GM23338 (cell line): ENCODE results near the gene SCAF8. TPM values are rescaled to one million over a fixed set of nuclear protein-coding genes. Genes with fewer than 3 reads are reported as not detected.

ENCODE experiments used
- ATAC-seq: fragments of 200-7000 bp; cut with Tn5 transposase; 3 replicates; pipeline ENCODE4 v1.9.1; 2020
- DNase-seq: peaks from one replicate; pipeline ENCODE4 v3.0.0-alpha.2; 2015; ENCODE audit warnings: low spot score
- H2AFZ ChIP-seq: fragments of 200-600 bp; sonication (generic); 2 replicates; pipeline ENCODE4 v1.8.0; 2016; ENCODE audit warnings: antibody characterized with exemption, mild to moderate bottlenecking, moderate library complexity
- H3F3A ChIP-seq: fragments of 200-600 bp; sonication (generic); replicated peaks from 2 replicates; pipeline ENCODE4 v1.8.0; 2017; ENCODE audit warnings: antibody characterized with exemption, mixed run types, low read depth
- H3K27ac ChIP-seq: fragments of 200-600 bp; sonication (generic); 2 replicates; pipeline ENCODE4 v1.6.1; 2016; ENCODE audit warnings: low read depth
- H3K27me3 ChIP-seq: fragments of 200-600 bp; sonication (generic); 2 replicates; pipeline ENCODE4 v1.8.0; 2016; ENCODE audit warnings: mild to moderate bottlenecking, mixed run types, moderate library complexity; ENCODE audit not compliant: insufficient read depth
- H3K36me3 ChIP-seq: fragments of 200-600 bp; sonication (generic); 2 replicates; pipeline ENCODE4 v1.8.0; 2016; ENCODE audit warnings: mild to moderate bottlenecking; ENCODE audit not compliant: insufficient read depth
- H3K4me1 ChIP-seq: fragments of 200-600 bp; sonication (generic); 2 replicates; pipeline ENCODE4 v1.8.0; 2016; ENCODE audit warnings: mild to moderate bottlenecking, moderate library complexity; ENCODE audit not compliant: insufficient read depth
- H3K4me2 ChIP-seq: fragments of 200-600 bp; sonication (generic); 2 replicates; pipeline ENCODE4 v1.7.1; 2017; ENCODE audit warnings: mixed run types
- H3K4me3 ChIP-seq: fragments of 200-600 bp; sonication (generic); 2 replicates; pipeline ENCODE4 v1.6.1; 2016; ENCODE audit warnings: mixed run types
- H3K79me2 ChIP-seq: fragments of 200-600 bp; sonication (generic); replicated peaks from 2 replicates; pipeline ENCODE4 v1.8.0; 2017; ENCODE audit warnings: mild to moderate bottlenecking; ENCODE audit not compliant: insufficient read depth
- H3K9me2 ChIP-seq: fragments of 200-600 bp; sonication (generic); 2 replicates; pipeline ENCODE4 v1.8.0; 2017; ENCODE audit not compliant: insufficient read depth
- H4K20me1 ChIP-seq: fragments of 200-600 bp; sonication (generic); replicated peaks from 2 replicates; pipeline ENCODE4 v1.8.0; 2017; ENCODE audit warnings: mild to moderate bottlenecking; ENCODE audit not compliant: insufficient read depth
- H3K27ac Mint-ChIP-seq: 2 replicates; pipeline ENCODE4 v1.8.0; 2020; ENCODE audit warnings: inconsistent platforms, mild to moderate bottlenecking, moderate library complexity, mixed read lengths
- H3K27me3 Mint-ChIP-seq: 3 replicates; pipeline ENCODE4 v1.8.0; 2022; ENCODE audit warnings: low read depth, mild to moderate bottlenecking, moderate library complexity, mixed read lengths, inconsistent platforms; ENCODE audit not compliant: insufficient read depth, poor library complexity
- H3K36me3 Mint-ChIP-seq: 3 replicates; pipeline ENCODE4 v1.8.0; 2021; ENCODE audit warnings: low read depth, mild to moderate bottlenecking, inconsistent platforms, moderate library complexity, mixed read lengths
- H3K4me1 Mint-ChIP-seq: 3 replicates; pipeline ENCODE4 v1.8.0; 2020; ENCODE audit warnings: mild to moderate bottlenecking, inconsistent platforms, mixed read lengths
- H3K4me3 Mint-ChIP-seq: 3 replicates; pipeline ENCODE4 v1.8.0; 2021; ENCODE audit warnings: moderate library complexity, mild to moderate bottlenecking, inconsistent platforms, mixed read lengths
- H3K9me3 Mint-ChIP-seq: 3 replicates; pipeline ENCODE4 v1.8.0; 2020; ENCODE audit warnings: moderate library complexity, mild to moderate bottlenecking, inconsistent platforms, mixed read lengths
- CREB1 ChIP-seq: fragments of 250-450 bp; sonication (Bioruptor Pico); IDR thresholded peaks from 2 replicates; pipeline ENCODE4 v1.5.0; 2020; ENCODE audit warnings: low read depth, mild to moderate bottlenecking, moderate library complexity
- ETS1 ChIP-seq: IDR thresholded peaks from 2 replicates; pipeline ENCODE4 v1.6.1; 2016; ENCODE audit warnings: antibody characterized with exemption
- POLR2AphosphoS5 ChIP-seq: IDR thresholded peaks from 2 replicates; pipeline ENCODE4 v1.6.1; 2016; ENCODE audit warnings: antibody characterized with exemption, low read depth
- ZNF114 ChIP-seq: fragments of 250-450 bp; sonication (Bioruptor Pico); IDR thresholded peaks from 2 replicates; pipeline ENCODE4 v1.5.0; 2020; ENCODE audit warnings: mild to moderate bottlenecking, moderate library complexity
- polyA plus RNA-seq: library from polyadenylated mRNA; unstranded; fragments of >200 nt; fragmentation: Nextera tagmentation; extraction: Ambion mirVana; gene quantifications from 2 replicates; pipeline ENCODE4 v1.2.1, GENCODE V29; 2016
- total RNA-seq: library from RNA; depleted of rRNA; stranded (reverse); fragments of >200 nt; shearing (Covaris generic); gene quantifications from 2 replicates; pipeline ENCODE4 v1.2.3, GENCODE V29; 2014
- TF ChIP-seq, protein P1 (sequence below): IDR thresholded peaks from one replicate; pipeline ENCODE4 v1.6.1; 2018; ENCODE audit warnings: antibody characterized with exemption; ENCODE audit not compliant: unreplicated experiment

Gene SCAF8
- total and polyA plus RNA-seq, 2 experiments from 2014 or later: 13.8 to 37.9 TPM

- TF ChIP-seq, protein P1, sequence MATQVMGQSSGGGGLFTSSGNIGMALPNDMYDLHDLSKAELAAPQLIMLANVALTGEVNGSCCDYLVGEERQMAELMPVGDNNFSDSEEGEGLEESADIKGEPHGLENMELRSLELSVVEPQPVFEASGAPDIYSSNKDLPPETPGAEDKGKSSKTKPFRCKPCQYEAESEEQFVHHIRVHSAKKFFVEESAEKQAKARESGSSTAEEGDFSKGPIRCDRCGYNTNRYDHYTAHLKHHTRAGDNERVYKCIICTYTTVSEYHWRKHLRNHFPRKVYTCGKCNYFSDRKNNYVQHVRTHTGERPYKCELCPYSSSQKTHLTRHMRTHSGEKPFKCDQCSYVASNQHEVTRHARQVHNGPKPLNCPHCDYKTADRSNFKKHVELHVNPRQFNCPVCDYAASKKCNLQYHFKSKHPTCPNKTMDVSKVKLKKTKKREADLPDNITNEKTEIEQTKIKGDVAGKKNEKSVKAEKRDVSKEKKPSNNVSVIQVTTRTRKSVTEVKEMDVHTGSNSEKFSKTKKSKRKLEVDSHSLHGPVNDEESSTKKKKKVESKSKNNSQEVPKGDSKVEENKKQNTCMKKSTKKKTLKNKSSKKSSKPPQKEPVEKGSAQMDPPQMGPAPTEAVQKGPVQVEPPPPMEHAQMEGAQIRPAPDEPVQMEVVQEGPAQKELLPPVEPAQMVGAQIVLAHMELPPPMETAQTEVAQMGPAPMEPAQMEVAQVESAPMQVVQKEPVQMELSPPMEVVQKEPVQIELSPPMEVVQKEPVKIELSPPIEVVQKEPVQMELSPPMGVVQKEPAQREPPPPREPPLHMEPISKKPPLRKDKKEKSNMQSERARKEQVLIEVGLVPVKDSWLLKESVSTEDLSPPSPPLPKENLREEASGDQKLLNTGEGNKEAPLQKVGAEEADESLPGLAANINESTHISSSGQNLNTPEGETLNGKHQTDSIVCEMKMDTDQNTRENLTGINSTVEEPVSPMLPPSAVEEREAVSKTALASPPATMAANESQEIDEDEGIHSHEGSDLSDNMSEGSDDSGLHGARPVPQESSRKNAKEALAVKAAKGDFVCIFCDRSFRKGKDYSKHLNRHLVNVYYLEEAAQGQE: no peak
- TF ChIP-seq POLR2AphosphoS5: no peak
These were observed 24.9 kb downstream of the SCAF8 start (continued) for GRCh38 chr6:154758125-154758524.

DNA sequence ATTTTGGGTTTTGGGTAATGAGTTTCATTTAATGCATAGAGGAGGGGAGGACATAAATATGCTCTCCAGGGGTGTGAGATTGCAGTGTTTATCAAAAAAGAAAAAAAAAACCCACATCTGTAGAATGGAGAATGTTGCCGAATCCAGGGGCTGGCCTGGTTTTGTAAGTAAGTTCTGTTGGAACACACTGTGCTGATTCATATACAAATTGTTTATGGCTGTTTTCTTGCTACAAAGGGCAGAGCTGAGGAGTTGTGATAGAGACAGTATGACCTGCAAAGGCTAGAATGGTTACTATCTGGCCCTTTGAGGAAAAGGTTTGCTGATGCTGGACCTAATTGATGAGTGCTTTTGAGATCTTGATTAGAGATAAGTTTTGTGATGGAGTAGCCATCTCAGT is 30.4 kb downstream of the SCAF8 start:
- no peaks in the 10 kb centered on the region for H3K27me3 ChIP-seq
- Mint-ChIP-seq H3K4me1 (peaks cover 43% of the 10 kb centered on the region), H3K9me3 (no peaks in the 10 kb centered on the region; the same call in 2 of the 3 replicates), H3K36me3 (peaks cover 3% of the 10 kb centered on the region; the same call in 1 of the 3 replicates), H3K27ac (no peak overlapping the region; the same call in none of the 2 replicates), H3K4me3 (no peak overlapping the region), H3K27me3 (peaks cover 2% of the 10 kb centered on the region)
- peaks cover 48% of the 10 kb centered on the region for H4K20me1 ChIP-seq
- no peak overlapping the region for H2AFZ ChIP-seq
- H3K4me3 ChIP-seq: no peak overlapping the region
- peaks cover 23% of the 10 kb centered on the region for H3K4me1 ChIP-seq
- TF ChIP-seq, protein P1: no peak
- TF ChIP-seq ZNF114 (CRISPR knock-in tag): no peak
- TF ChIP-seq CREB1: no peak
- no peak for TF ChIP-seq ETS1
- H3K27ac ChIP-seq: no peak overlapping the region
- H3K9me2 ChIP-seq: no peaks in the 10 kb centered on the region; the same call in 1 of the 2 replicates
- no peaks in the 10 kb centered on the region for H3K36me3 ChIP-seq
- H3K79me2 ChIP-seq: peaks cover 100% of the 10 kb centered on the region
- no peak overlapping the region for H3K4me2 ChIP-seq
- H3F3A ChIP-seq: no peaks in the 10 kb centered on the region
- ATAC-seq (no peak), DNase-seq (no peak)
